ENCODE data around the gene CCDC126.

Gene CCDC126

DNA sequence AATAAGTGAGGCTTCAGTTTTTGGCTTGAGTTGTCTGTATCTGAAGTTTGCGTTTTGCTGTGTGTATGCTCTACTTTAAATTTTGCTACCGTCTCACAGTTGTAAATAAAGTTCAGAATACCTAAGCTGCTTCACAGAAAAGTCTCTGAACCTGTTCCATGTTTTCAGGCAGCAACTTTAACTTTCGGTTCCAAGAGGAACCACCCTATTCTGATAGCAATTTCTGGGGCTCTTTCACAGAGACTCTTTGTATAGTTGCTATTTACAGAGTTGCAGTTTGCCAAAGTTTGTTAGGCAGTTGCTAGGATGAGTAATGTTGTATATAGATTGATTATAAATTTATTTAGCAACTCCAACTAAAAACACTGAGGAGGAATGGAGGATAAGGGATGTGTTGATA, 88.5 kb downstream of the CCDC126 start:
- no peak for DNase-seq
- in situ Hi-C loops (cut with HindIII; ENCODE audit: low pct_ligation_motif_present, low pct_unique_long_range_greater_than_20kb, low sequenced_read_pairs), result no loop called here

DNA sequence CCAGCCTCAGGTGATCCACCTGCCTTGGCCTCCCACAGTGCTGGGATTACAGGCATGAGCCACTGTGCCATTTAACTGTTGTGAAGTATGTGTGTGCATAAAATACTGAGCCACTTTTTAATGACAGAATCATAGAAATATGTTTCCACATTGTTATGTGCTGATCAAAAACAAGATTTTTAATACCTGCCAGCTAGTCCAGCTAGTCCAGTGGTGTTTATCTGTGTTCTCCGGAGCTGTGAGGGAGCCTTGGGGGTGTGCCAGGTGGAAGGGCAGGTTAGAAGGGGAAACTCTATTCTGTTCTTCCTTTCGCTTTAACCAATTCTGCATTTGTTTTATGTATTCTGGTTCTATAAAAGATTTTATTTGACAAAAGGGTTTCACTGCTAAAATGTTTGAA, 89.8 kb downstream of the CCDC126 start:
- no peak for DNase-seq

DNA sequence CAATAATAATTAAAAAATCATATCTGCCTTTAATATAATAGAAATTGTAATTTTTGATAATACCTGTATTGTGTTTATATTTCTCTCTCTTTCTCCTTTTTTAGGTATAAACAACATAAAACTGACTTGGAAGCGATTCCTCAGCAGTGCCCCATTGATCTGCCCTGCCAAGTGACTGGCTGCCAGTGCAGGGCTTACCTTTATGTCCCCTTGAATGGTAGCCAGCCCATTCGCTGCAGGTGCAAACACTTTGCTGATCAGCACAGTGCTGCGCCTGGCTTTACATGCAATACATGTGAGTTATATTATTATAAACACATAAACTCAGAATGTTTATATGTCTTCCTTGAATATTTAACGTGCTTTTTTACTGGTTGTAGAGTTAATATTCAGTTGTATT, 92.0 kb downstream of the CCDC126 start:
- no peak for DNase-seq
- in situ Hi-C loops (cut with HindIII; ENCODE audit: low pct_ligation_motif_present, low pct_unique_long_range_greater_than_20kb, low sequenced_read_pairs), result no loop called here

More for the DNA sequence above, 89.8 kb downstream of the CCDC126 start:
- in situ Hi-C loops (cut with HindIII; ENCODE audit: low pct_ligation_motif_present, low pct_unique_long_range_greater_than_20kb, low sequenced_read_pairs), result no loop called here

DNA sequence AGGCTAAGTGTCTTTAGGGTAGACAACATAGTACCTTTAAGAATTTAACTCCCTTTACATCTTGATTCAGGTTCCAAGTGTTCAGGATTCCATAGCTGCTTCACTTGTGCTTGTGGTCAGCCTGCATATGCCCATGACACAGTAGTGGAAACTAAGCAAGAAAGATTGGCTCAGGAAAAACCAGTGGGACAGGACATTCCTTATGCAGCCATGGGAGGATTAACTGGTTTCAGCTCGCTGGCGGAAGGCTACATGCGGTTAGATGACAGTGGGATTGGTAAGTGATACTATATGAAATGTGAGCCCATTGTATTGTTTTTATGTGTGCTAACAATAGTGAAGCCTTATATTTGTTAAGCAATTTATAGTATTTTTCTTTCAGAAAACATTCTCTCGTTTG, 94.1 kb downstream of the CCDC126 start:
- DNase-seq, result no peak
- in situ Hi-C loops (cut with HindIII; ENCODE audit: low pct_ligation_motif_present, low pct_unique_long_range_greater_than_20kb, low sequenced_read_pairs), result no loop called here

DNA sequence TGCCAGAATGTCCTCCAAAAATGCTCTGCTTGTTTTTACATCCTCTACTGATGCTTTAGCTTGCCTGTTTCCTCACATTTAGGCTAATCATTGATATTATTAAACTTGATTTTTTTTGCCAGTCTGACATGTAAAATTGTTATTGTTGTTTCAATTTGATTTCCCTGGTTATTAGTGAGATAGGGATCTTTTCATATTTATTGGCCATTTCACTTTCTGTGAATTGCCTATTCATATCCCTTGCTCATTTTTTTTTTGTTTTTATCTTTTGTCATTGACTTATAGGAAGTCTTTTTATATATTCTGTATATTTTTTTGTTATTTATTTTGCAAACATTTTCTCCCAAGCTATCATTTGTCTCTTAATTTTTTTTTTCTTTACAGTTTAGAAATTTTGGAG, 96.0 kb downstream of the CCDC126 start:
- in situ Hi-C loops (cut with HindIII; ENCODE audit: low pct_ligation_motif_present, low pct_unique_long_range_greater_than_20kb, low sequenced_read_pairs), result no loop called here
- no peak for DNase-seq
